ENCODE measurements around the gene SELENOV. TPM values are rescaled to one million over a fixed set of nuclear protein-coding genes. Genes with fewer than 3 reads are reported as not detected.

SELENOV gene
- total and polyA plus RNA-seq, 10 donors = not detected

DNA sequence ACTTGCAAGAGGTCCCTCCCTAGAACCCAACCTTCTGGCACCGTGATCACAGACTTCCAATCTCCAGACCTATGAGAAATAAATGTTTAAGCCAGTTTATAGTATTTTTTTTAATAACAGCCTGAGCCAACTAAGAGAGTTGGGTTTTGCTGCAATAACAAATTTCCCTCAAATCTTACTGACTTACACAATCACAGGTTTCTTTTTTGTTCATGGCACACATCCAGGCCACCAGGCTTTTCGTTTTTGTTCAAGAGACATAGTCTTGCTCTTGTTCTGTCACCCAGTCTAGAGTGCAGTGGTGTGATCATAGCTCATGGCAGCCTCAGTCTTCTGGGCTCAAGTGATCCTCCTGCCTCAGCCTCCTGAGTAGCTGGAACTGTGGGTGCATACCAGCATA is 2.0 kb upstream of the SELENOV start:
- peaks cover 2 to 91% (median 45%) of the 10 kb centered on the region in 7 donors for H3K27me3 ChIP-seq (replicated peaks in 1 of 7)

DNA sequence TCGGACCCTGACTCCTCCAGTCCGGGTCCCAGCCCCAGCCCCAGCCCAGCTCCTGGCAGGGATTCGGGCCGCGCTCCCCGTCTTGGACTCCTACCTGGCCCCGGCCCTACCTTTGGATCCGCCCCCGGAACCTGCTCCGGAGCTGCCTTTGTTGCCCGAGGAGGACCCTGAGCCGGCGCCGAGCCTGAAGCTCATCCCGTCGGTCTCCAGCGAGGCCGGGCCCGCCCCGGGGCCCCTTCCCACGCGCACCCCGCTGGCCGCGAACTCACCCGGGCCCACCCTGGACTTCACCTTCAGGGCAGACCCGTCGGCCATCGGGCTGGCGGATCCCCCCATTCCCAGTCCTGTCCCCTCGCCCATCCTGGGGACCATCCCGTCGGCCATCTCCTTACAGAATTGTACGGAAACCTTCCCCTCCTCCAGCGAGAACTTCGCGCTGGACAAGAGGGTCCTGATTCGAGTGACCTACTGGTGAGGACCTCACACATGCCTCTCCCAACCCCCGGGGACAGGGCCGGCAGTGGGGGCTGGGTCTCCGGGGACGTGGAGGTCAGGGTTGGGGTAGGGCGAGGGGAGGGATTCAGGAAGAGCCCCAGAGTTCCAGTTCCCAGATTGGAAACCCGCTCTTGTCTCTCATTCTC is 732 bp downstream of the SELENOV start:
- Histone ChIP-seq H3K27ac (no peak overlapping the region), H3K4me3 (peak overlapping the region in 7 of 8 donors; percentile 21 to 58 (median 27)), H3K9me3 (no peaks in the 10 kb centered on the region), H3K36me3 (no peaks in the 10 kb centered on the region), H3K27me3 (replicated peaks in 1 of 7) (peaks cover 2 to 85% (median 40%) of the 10 kb centered on the region in 7 donors), H3K4me1 (peaks cover 11 to 20% (median 17%) of the 10 kb centered on the region in 6 donors)
- WGBS, 5 donors = 5 to 10% (median 5%) methylated on average over 34 to 44 of the region's 44 CpGs
- intact Hi-C loops (cut with DNase I; ENCODE audit: low total_unique reads) = no loop called here
- TF ChIP-seq POLR2AphosphoS5 (IDR thresholded peaks at IDR 0.05) = no peak
- TF ChIP-seq, protein P1, sequence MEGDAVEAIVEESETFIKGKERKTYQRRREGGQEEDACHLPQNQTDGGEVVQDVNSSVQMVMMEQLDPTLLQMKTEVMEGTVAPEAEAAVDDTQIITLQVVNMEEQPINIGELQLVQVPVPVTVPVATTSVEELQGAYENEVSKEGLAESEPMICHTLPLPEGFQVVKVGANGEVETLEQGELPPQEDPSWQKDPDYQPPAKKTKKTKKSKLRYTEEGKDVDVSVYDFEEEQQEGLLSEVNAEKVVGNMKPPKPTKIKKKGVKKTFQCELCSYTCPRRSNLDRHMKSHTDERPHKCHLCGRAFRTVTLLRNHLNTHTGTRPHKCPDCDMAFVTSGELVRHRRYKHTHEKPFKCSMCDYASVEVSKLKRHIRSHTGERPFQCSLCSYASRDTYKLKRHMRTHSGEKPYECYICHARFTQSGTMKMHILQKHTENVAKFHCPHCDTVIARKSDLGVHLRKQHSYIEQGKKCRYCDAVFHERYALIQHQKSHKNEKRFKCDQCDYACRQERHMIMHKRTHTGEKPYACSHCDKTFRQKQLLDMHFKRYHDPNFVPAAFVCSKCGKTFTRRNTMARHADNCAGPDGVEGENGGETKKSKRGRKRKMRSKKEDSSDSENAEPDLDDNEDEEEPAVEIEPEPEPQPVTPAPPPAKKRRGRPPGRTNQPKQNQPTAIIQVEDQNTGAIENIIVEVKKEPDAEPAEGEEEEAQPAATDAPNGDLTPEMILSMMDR (IDR thresholded peaks at IDR 0.05 in 8 of 11, conservative IDR thresholded peaks at IDR 0.05 in 3 of 11) = no peak
- TF ChIP-seq POLR2A (IDR thresholded peaks at IDR 0.05) = no peak
- no peak for DNase-seq

More for the DNA sequence above, 2.0 kb upstream of the SELENOV start:
- 44 to 65% (median 53%) methylated on average over 2 of the region's 2 CpGs for WGBS, 5 donors
- peaks cover 11 to 20% (median 17%) of the 10 kb centered on the region in 6 donors for H3K4me1 ChIP-seq
- no peaks in the 10 kb centered on the region for H3K36me3 ChIP-seq
- H3K9me3 ChIP-seq = no peaks in the 10 kb centered on the region
- TF ChIP-seq, protein P1 (IDR thresholded peaks at IDR 0.05 in 8 of 11, conservative IDR thresholded peaks at IDR 0.05 in 3 of 11) = no peak
- TF ChIP-seq POLR2AphosphoS5 (IDR thresholded peaks at IDR 0.05) (no peak), POLR2A (IDR thresholded peaks at IDR 0.05) (no peak)
- intact Hi-C loops (cut with DNase I; ENCODE audit: low total_unique reads) = no loop called here
- no peak overlapping the region for H3K4me3 ChIP-seq
- no peak for DNase-seq
- no peak overlapping the region for H3K27ac ChIP-seq

DNA sequence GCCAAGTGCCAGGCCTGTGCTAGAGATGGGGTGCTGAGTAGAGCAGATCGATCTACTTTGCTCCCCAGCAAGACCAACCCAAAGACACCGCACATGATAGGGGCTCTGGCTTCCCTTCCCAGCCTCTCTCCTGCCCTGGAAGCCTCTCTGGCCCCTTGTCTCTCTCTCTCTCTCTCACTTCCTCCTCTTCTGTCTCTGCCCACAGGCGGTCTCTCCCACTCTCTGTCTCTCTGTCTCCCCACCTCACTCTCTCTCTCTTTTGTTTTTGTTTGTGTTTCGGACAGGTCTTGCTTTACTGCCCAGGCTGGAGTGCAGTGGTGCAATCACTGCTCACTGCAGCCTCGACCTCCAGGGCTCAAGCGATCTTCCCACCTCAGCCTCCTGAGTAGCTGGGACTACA is 1.3 kb downstream of the SELENOV start:
- Histone ChIP-seq H3K27ac (no peak overlapping the region), H3K4me3 (peak overlapping the region in 1 of 8 donors; percentile 58), H3K27me3 (replicated peaks in 1 of 7) (peaks cover 2 to 79% (median 40%) of the 10 kb centered on the region in 7 donors), H3K9me3 (no peaks in the 10 kb centered on the region), H3K36me3 (no peaks in the 10 kb centered on the region), H3K4me1 (peaks cover 11 to 20% (median 17%) of the 10 kb centered on the region in 6 donors)
- intact Hi-C loops (cut with DNase I; ENCODE audit: low total_unique reads) = no loop called here
- TF ChIP-seq POLR2AphosphoS5 (IDR thresholded peaks at IDR 0.05) (no peak), POLR2A (IDR thresholded peaks at IDR 0.05) (no peak)
- TF ChIP-seq, protein P1 (IDR thresholded peaks at IDR 0.05 in 8 of 11, conservative IDR thresholded peaks at IDR 0.05 in 3 of 11) = no peak
- DNase-seq = peak; percentile 30
- 38 to 46% (median 40%) methylated on average over 6 of the region's 6 CpGs for WGBS, 5 donors

DNA sequence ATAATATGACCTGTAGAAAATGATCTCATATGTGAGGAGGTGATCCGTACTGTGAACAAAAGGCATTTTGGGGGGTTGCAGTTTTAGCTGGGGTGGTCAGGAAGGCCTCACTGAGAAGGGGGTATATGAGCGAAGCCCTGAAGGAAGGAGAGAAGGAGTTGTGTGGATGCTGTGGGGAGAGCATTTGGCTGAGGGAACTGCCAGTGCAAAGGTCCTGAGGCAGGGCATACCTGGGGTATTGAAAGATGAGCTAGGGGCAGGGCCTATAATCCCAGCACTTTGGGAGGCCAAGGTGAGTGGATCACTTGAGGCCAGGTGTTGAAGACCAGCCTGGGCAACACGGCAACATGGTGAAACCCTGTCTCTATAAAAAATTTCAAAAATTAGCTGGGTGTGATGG is 2.5 kb downstream of the SELENOV start:
- intact Hi-C loops (cut with DNase I; ENCODE audit: low total_unique reads) = no loop called here
- no peaks in the 10 kb centered on the region for H3K9me3 ChIP-seq
- H3K4me1 ChIP-seq = peaks cover 11 to 20% (median 17%) of the 10 kb centered on the region in 6 donors
- WGBS, 5 donors = 65 to 78% (median 76%) methylated on average over 3 of the region's 3 CpGs
- peak; percentile 6 for DNase-seq
- H3K27me3 ChIP-seq (replicated peaks in 1 of 7) = peaks cover 0 to 67% (median 37%) of the 10 kb centered on the region in 7 donors
- H3K36me3 ChIP-seq = no peaks in the 10 kb centered on the region
- no peak overlapping the region for H3K27ac ChIP-seq
- no peak overlapping the region for H3K4me3 ChIP-seq
- no peak for TF ChIP-seq POLR2A (IDR thresholded peaks at IDR 0.05)
- TF ChIP-seq POLR2AphosphoS5 (IDR thresholded peaks at IDR 0.05) = no peak
- TF ChIP-seq, protein P1 (IDR thresholded peaks at IDR 0.05 in 8 of 11, conservative IDR thresholded peaks at IDR 0.05 in 3 of 11) = no peak
